Suprapubic skin (tissue), 3 donors: Measurements from ENCODE around the gene SSTR4.

Experiments
- CTCF ChIP-seq, 2 donors: fragments of 200-600 bp in 1 of 2; fragments of 450-650 bp in 1 of 2; sonication (generic) in 1 of 2; IDR thresholded peaks; one replicate each; pipeline ENCODE4 v1.5.1; 2016 to 2019; ENCODE audit warnings: antibody characterized with exemption in 2 of 2, mild to moderate bottlenecking in 1 of 2, moderate library complexity in 1 of 2
- EP300 ChIP-seq: sonication (generic); formaldehyde crosslinking; IDR thresholded peaks from one replicate; pipeline ENCODE4 v1.6.1; 2017; ENCODE audit warnings: antibody characterized with exemption

DNA sequence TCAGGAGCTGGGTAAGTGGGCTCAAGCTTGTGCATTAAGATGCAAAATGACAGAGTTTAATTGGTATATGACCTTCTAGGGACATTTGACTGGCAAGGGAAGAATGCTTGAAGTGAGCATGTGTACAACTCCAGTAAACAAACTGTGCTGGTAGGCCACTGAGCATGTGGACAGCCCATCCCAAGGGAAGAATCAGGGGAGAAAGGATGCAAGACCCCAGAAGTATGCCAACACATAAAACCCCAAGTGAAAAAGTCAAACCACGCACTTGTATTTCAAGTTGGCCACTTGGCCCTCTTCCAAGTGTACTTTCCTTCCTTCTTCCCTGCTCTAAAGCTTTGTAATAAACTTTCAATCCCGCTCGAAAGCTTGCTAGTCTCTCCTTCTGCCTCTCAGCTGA is 24.7 kb downstream of the SSTR4 start:
- TF ChIP-seq CTCF (IDR thresholded peaks at IDR 0.05) = no peak
- no peak for TF ChIP-seq EP300
